Measurements from ENCODE around the gene ATG14.

GRCh38 chr14:55347040-55347439, 64.6 kb downstream of the ATG14 start:
- TF ChIP-seq REST (IDR thresholded peaks at IDR 0.05) = no peak
- no peak for TF ChIP-seq CTCF (IDR thresholded peaks at IDR 0.05)
- no peak for TF ChIP-seq JUNB (IDR thresholded peaks at IDR 0.05)
- TF ChIP-seq POLR2A (IDR thresholded peaks at IDR 0.05; ENCODE audit: low read length) = no peak
- TF ChIP-seq RNF2 (IDR thresholded peaks at IDR 0.05; ENCODE audit: borderline replicate concordance, low read depth) = no peak
- TF ChIP-seq ELK1 (IDR thresholded peaks at IDR 0.05; ENCODE audit: low read depth, low read length) = no peak
- TF ChIP-seq EP300 (IDR thresholded peaks at IDR 0.05) = no peak
- TF ChIP-seq FOXS1 (CRISPR knock-in tag; IDR thresholded peaks at IDR 0.05) = no peak
- no peak for TF ChIP-seq HOXA7 (CRISPR knock-in tag; IDR thresholded peaks at IDR 0.05)
- TF ChIP-seq JUN (IDR thresholded peaks at IDR 0.05) = no peak
- no peak for TF ChIP-seq NPAS2 (CRISPR knock-in tag; IDR thresholded peaks at IDR 0.05; ENCODE audit: borderline replicate concordance)

Data from A549 (cell line).